GM19025 (cell line): ENCODE results near the gene ITIH4.

ENCODE experiments used
- ATAC-seq: cut with Tn5 transposase; IDR thresholded peaks from one replicate; pipeline ENCODE4 v1.9.1; 2021; ENCODE audit warnings: mild to moderate bottlenecking, low read depth, moderate library complexity; ENCODE audit not compliant: unreplicated experiment

ITIH4 gene

DNA sequence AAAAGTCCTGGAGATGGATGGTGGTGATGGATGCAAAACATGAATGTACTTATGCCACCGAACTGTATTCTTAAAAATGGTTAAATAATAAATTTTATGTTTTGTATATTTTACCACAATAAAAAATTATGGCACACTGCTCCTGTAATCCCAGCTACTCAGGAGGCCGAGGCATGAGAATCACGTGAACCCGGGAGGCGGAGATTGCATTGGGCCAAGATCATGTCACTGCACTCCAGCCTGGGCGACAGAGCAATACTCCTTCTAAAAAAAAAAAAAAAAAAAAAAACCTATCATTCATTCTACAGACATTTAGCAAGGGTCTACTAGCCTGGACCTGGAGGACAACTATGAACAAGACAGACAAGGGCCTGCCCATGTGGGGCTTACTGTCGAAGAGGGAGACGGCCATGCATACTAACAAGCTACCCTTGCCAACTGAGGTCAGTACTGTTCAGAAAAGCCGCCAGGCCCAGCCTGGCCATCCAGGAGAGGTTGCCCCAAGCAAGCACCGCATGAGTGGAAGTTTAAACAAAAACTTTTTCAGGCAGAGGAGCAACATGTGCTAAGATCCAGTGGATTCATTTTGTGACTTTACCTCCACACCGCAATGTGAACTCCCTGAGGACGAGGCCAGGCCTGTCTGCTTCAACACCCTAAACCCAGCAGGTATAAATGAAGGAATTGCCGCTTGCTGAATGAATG lies 57.0 kb downstream of the ITIH4 start:
- ATAC-seq: no peak

DNA sequence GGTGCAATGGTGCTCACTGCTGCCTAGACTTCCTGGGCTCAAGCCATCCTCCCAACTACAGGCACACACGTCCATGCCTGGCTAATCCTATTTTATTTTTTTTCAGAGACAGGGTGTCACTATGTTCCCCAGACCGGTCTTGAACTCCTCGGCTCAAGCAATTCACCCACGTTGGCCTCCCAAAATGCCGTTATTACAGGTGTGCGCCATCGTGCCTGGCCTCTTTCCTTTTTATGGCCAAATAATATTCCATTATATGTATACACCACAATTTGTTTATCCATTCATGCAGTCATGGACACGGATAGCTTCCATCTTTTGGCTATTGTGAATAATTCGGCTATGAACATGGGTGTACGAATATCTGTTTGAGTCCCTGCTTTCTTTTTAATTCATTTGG lies 58.8 kb downstream of the ITIH4 start:
- no peak for ATAC-seq

DNA sequence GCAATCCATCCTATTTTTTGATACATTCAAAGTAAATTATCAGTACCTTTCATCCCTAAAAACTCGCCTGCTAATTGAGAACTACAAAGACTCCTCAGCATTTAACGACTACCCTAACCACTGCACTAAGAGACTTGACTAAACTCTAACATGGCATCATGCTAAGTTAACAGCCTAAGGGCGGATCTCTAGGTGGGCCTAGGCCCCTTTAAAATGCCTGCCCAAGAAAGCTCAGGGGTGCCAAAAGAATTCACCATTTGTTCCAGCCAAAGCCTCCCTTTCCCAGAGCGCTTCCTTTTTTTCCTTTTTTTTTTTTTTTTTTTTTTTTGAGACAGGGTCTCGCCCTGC lies 59.2 kb downstream of the ITIH4 start:
- ATAC-seq: no peak

DNA sequence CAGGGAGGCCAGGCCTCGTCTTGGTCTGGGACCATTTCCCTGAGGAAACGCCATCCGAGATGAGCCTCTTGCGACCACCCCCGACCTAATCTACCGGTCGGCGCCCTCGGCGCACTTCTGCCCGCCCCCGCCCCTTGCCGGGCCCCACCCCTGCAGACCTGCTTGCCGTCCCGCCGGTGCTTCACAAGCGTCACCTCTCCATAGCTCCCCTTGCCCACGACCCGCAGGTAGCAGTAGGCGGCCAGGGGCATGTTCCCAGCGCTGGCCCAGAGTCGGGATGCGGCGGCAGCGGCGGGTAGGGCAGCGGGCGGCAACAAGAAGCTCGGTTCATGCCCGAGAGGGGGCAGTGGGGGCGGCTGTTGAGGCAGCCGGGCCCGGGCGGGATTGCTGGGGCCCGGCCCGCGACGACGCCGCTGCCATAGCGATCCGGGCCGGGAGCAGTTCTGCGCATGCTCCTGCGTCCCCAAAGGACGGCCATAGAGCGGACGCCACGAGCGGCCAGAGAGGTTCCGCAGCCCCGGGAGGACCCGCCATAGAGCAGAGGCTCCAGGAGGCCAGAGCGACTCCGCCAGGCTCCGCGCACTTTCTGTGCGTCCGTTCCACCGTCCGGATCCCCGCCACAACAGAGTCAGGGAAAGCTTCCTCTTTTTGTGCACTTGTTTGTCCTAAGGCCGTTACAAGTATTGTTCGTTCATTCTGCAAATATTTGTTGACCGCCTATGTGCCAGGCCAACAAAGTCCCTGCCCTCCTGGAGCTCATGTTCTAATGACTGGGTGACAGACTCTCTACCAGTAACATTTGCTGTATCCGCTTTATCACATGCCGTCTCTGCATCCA lies 59.8 kb downstream of the ITIH4 start, which contains the start of gene NEK4:
Gene NEK4 (minus strand): TSS at position 445 of the 838 bp plus-strand sequence. CDS start 194 bp downstream, at position 251.
- ATAC-seq: peak; percentile 93

DNA sequence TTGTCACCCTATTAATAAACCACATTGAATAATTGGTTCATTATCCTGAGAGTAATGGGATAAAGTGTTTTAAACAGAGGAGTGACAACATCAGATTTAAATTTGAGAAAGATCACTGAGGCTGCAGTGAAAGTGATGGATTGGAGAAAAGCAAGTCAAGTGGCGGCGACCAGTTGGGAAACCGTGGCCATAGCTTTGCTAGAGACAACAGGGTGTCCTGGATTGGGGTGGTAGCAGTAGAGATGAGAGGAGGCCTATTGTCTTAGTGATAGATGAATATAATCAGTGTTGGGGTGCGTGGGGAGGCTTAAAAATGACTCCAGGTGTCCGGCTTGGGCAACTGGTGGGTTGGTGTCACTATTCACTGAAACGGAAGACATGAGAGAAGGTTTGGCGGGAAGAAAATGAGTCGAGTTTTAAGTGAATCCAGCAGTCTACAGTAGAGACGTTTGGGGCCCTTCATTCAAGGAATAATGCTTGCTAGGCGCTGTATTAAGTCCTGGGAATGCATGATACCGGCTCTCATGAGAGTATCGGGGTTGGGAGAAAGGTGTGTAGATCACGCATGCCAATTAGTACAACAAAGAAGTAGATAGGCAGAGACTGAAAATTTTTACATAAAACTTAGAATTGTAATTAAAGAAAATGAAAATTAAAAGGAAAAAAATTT lies 60.6 kb downstream of the ITIH4 start:
- no peak for ATAC-seq

DNA sequence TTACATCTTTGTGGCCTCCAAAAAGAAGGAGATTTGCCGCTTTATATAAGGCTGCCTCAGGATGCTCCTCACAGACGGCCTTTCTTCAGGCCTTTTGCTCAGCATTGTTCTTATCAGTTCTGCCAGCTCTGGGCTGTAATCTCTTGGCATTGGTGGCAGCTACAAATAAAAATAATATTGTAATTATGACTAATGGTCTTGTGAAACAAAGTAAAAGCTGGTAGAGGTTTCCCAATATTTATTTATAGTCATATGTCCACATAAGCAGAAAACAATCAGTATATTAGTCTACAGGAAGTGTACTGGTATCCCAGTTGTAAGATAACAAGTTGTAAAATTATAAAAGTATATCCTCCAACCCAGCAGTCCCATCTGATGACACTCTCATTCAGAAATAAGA lies 67.0 kb downstream of the ITIH4 start:
- ATAC-seq: no peak
